Measurements from ENCODE around the gene PABPC1L2A.

DNA sequence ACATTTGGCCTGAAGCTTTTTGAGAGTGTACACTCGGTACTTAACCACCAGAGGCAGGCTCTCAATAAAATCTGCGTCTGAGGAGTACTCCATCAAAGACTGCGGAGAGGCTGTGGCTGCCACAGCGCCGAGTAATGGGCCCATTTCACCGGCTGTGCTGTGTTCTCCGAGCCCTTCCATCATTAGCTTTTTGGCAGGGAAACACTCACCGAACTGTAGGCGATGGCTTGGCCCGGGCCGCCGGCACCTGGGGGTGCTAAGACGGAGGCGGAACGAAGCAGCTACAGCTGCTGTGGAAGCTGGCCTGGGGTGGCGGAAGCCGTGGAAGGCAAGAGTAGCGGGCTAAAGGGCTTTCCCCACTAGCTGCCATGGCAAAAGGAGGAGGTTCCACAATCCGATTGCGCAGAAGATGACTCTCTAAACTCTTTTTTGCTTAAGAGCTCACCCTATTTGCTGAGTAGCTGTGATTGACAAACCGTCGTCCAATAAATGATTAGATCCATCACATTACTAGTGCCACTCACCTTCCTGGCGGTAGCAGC, 48.5 kb upstream of the PABPC1L2A start:
- no peak for TF ChIP-seq POLR2A (IDR thresholded peaks at IDR 0.05)
- no peak for TF ChIP-seq CTCF (IDR thresholded peaks at IDR 0.05)

Measured in adrenal gland (tissue), 5 donors.